ENCODE results near the gene ADAM10.

ADAM10 gene

DNA sequence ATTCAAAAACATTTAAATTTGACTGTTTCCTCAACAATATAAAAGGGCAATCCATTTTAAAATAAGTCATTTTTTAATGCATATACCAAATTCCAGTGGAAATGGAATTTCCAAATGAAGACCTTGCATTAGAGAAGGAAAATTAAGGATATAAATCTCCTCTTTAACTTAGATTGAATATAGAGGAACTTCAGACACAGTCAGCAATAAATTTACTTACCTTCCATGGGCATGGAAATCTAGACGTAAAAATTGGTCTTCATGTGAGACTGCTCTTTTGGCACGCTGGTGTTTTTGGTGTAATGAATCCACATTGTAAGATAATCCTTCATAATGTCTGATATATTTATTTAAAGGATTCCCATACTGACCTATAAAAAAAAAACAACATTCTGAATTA is 32.1 kb downstream of the ADAM10 start:
- TF ChIP-seq, protein P1, sequence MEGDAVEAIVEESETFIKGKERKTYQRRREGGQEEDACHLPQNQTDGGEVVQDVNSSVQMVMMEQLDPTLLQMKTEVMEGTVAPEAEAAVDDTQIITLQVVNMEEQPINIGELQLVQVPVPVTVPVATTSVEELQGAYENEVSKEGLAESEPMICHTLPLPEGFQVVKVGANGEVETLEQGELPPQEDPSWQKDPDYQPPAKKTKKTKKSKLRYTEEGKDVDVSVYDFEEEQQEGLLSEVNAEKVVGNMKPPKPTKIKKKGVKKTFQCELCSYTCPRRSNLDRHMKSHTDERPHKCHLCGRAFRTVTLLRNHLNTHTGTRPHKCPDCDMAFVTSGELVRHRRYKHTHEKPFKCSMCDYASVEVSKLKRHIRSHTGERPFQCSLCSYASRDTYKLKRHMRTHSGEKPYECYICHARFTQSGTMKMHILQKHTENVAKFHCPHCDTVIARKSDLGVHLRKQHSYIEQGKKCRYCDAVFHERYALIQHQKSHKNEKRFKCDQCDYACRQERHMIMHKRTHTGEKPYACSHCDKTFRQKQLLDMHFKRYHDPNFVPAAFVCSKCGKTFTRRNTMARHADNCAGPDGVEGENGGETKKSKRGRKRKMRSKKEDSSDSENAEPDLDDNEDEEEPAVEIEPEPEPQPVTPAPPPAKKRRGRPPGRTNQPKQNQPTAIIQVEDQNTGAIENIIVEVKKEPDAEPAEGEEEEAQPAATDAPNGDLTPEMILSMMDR (conservative IDR thresholded peaks at IDR 0.05; ENCODE audit: low read depth, low read length): no peak
- H3K4me3 ChIP-seq (ENCODE audit: low read length): no peak overlapping the region
- DNase-seq (ENCODE audit: low read depth): no peak

DNA sequence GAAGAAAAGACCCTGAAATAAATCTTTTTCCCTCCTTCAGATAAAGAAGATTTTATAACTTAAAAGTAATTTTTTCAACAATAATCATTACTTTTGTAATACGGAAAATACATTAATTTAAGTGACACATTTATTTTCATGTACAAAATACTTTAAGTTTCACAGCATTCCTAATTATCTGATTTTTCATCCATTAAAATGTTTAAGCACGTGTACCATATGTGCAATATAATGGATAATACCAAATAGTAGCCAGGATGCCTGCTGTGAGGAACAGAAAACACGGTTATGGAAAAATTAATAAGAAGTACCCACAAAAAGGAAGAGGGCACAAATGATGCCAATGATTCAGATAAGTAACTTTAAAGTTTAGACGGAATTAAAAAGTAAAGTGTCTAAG is 33.5 kb downstream of the ADAM10 start:
- no peak for DNase-seq (ENCODE audit: low read depth)
- no peak overlapping the region for H3K4me3 ChIP-seq (ENCODE audit: low read length)
- TF ChIP-seq, protein P1 (conservative IDR thresholded peaks at IDR 0.05; ENCODE audit: low read depth, low read length): no peak

DNA sequence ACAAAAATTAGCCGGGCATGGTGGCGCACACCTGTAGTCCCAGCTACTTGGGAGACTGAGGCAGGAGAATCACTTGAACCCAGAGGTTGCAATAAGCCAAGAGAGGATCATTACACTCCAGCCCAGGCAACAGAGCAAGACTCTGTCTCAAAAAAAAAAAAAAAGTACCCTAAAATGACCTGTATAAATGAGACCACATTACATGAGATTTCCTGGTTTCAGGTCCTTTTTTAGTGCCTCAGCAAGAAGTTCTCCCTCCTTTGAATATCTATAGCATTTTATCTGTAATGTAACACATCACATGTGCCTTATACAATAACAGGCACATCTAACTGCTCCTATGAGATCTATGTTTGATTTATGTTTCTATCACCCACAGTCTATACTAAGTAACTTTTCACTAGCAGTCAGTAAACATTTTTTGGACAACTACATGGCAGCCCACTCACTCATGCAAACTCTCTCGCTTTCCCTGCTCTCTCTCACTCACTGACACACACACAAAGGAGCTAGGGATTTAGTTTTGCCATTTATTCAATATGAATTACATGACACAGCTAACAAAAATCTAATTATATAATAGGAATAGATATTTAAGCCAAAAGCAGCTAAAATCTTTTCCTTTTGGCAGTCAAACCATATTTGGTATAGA is 34.1 kb downstream of the ADAM10 start:
- no peak for DNase-seq (ENCODE audit: low read depth)
- TF ChIP-seq, protein P1 (conservative IDR thresholded peaks at IDR 0.05; ENCODE audit: low read depth, low read length): no peak

DNA sequence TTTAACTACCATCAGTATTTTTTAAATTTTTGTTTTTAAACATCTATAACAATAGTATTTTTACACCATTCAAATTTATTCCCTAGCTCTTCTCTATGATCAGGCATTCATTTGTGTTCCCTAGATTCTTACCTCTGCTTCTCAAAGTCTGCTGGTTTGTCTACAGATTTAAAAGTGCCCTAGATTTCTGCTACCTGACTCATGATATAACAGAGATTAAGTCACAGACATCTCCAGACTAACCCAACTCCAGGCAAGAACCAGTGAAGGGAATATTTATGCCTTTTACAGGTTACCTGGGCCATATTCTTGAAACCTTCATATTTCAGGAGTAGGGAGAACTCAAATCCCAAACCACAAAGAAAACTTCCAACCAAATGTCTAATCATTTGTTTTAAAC is 38.8 kb downstream of the ADAM10 start:
- no peak overlapping the region for H3K4me3 ChIP-seq (ENCODE audit: low read length)
- TF ChIP-seq, protein P1 (conservative IDR thresholded peaks at IDR 0.05; ENCODE audit: low read depth, low read length): no peak
- DNase-seq (ENCODE audit: low read depth): no peak

More for the DNA sequence above, 34.1 kb downstream of the ADAM10 start:
- no peak overlapping the region for H3K4me3 ChIP-seq (ENCODE audit: low read length)

DNA sequence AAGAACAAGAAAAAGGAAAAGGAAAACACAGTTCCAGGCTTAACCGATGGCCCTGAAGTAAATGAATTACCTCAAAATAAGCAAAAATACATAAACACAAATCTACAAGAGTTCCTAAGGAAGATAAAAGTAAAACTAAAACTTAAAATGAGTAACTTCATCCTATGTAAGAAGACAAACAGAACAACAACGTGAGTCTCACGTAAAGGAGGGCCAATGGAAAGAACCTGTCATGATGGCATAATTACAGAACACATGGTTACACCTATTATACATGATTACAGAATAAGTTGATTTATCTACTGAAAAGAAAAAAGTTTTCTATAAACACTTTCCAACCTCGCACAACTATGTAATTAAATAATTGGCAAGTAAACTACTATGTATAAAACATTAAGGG is 42.1 kb downstream of the ADAM10 start:
- no peak overlapping the region for H3K4me3 ChIP-seq (ENCODE audit: low read length)
- no peak for DNase-seq (ENCODE audit: low read depth)
- TF ChIP-seq, protein P1 (conservative IDR thresholded peaks at IDR 0.05; ENCODE audit: low read depth, low read length): no peak

DNA sequence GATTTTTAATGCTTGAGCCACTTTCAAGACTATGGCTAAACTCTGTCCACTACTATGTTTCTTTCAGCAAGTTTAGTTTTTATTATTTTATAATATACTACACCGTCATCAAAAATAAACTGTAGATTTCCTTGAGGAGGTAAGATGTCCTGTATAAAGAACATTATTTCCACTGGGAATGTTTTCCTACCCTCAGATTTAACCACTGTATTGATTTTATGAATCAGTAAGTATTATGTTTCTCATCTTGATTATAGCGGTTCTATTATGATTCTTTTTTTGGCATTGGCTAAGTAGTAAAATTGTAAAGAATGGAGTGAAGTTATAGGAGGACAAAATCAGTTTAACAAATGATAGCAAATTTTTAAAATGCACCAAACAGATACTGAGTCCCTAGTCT is 44.4 kb downstream of the ADAM10 start:
- DNase-seq (ENCODE audit: low read depth): no peak
- no peak overlapping the region for H3K4me3 ChIP-seq (ENCODE audit: low read length)
- TF ChIP-seq, protein P1 (conservative IDR thresholded peaks at IDR 0.05; ENCODE audit: low read depth, low read length): no peak

DNA sequence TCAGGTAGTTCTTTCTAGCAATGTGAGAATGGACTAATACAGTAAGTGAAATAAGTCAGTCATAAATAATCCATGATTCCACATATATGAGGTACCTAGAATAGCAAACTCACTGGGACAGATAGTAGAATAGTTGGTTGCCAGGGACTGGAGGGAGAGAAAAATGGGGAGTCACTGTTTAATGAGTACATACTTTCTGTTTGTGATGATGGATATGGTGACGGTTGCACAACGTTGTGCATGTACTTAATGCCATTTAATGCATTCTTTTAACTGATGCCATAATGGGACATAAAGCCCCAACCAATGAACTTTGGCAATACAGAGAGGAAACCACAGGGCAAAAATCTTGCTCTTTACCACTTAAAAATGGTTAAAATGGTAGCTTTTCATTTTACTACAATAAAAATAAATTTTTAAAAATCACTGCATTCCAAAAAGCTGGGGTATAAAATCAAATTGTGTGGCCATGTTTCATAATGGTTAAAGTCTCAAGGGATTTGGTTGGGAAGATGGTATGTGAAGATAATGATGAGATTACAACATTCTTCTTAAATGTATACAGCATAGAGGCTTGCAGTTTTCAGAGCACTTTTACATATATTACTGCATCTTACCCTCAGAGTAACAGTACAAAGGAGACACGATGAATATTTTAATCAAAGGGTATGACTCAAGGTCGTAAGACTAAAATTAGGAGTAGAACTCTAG is 45.2 kb downstream of the ADAM10 start:
- TF ChIP-seq, protein P1 (conservative IDR thresholded peaks at IDR 0.05; ENCODE audit: low read depth, low read length): no peak
- no peak for DNase-seq (ENCODE audit: low read depth)

More for the DNA sequence above, 45.2 kb downstream of the ADAM10 start:
- H3K4me3 ChIP-seq (ENCODE audit: low read length): no peak overlapping the region

Data from retinal pigment epithelial cell (primary cell).